HFF-Myc (cell line): ENCODE measurements around the gene TMEM163.

Experiments
- DNase-seq: peaks from one replicate; pipeline ENCODE4 v3.0.0-alpha.2; 2011; ENCODE audit warnings: low read depth; ENCODE audit errors: extremely low read depth
- H3K4me3 ChIP-seq: replicated peaks from 2 replicates; pipeline ENCODE4 v1.5.1; 2011; ENCODE audit warnings: low read depth, mild to moderate bottlenecking, control low read depth, low read length
- CTCF ChIP-seq: IDR thresholded peaks from 2 replicates; pipeline ENCODE4 v1.5.1; 2012; ENCODE audit warnings: mild to moderate bottlenecking, low read depth, low read length, control low read depth; ENCODE audit errors: missing control alignments

TMEM163 gene

GRCh38 chr2:134689315-134689714 lies 29.5 kb downstream of the TMEM163 start:
- H3K4me3 ChIP-seq: no peak overlapping the region
- TF ChIP-seq CTCF: no peak

GRCh38 chr2:134685967-134686366 lies 32.8 kb downstream of the TMEM163 start:
- DNase-seq: no peak
- no peak for TF ChIP-seq CTCF
- H3K4me3 ChIP-seq: no peak overlapping the region

More at GRCh38 chr2:134689315-134689714, 29.5 kb downstream of the TMEM163 start:
- no peak for DNase-seq

GRCh38 chr2:134683561-134684112 lies 35.2 kb downstream of the TMEM163 start:
- H3K4me3 ChIP-seq: no peak overlapping the region
- no peak for DNase-seq
- TF ChIP-seq CTCF: no peak

- no peak for TF ChIP-seq CTCF
- no peak overlapping the region for H3K4me3 ChIP-seq
- DNase-seq: no peak
These were observed 36.1 kb downstream of the TMEM163 start for GRCh38 chr2:134682726-134683125.

GRCh38 chr2:134681201-134681600 lies 37.6 kb downstream of the TMEM163 start:
- no peak overlapping the region for H3K4me3 ChIP-seq
- TF ChIP-seq CTCF: no peak
- DNase-seq: no peak

GRCh38 chr2:134679745-134680144 lies 39.1 kb downstream of the TMEM163 start:
- H3K4me3 ChIP-seq: no peak overlapping the region
- DNase-seq: no peak
- no peak for TF ChIP-seq CTCF

GRCh38 chr2:134679294-134679693 lies 39.5 kb downstream of the TMEM163 start:
- no peak for DNase-seq
- TF ChIP-seq CTCF: no peak
- no peak overlapping the region for H3K4me3 ChIP-seq
